HEK293T (cell line): ENCODE data around the gene ENTREP1.
A peak's percentile ranks its signal among the peaks of the same experiment; 100 is the strongest.

Source experiments
- CTCF ChIA-PET: fragments of 350-600 bp; formaldehyde crosslinking; extraction: SDS; loops from one replicate; lab custom pipeline; 2021; ENCODE audit warnings: antibody characterized with exemption, inconsistent platforms; lab: Yijun Ruan, JAX
- POLR2A ChIA-PET: fragments of 350-600 bp; formaldehyde crosslinking; extraction: SDS; loops from one replicate; lab custom pipeline; 2020; ENCODE audit warnings: antibody characterized with exemption, inconsistent platforms; lab: Yijun Ruan, JAX
- DNase-seq: peaks from one replicate; pipeline ENCODE4 v3.0.0; 2012; ENCODE audit warnings: mixed read lengths; ENCODE audit errors: extremely low spot score
- ARNT ChIP-seq: fragments of 450-650 bp; IDR thresholded peaks from 2 replicates; pipeline ENCODE4 v1.6.1; 2017; ENCODE audit warnings: mild to moderate bottlenecking
- BHLHE40 ChIP-seq: fragments of 450-650 bp; IDR thresholded peaks from 2 replicates; pipeline ENCODE4 v1.6.1; 2016; ENCODE audit warnings: mild to moderate bottlenecking, moderate library complexity, borderline replicate concordance
- CTBP1 ChIP-seq: fragments of 450-650 bp; IDR thresholded peaks from 2 replicates; pipeline ENCODE4 v1.6.1; 2016; ENCODE audit warnings: borderline replicate concordance
- ELF4 ChIP-seq: fragments of 450-650 bp; IDR thresholded peaks from 2 replicates; pipeline ENCODE4 v1.6.1; 2017; ENCODE audit warnings: antibody characterized with exemption
- FOXA1 ChIP-seq: fragments of 450-650 bp; IDR thresholded peaks from 2 replicates; pipeline ENCODE4 v1.6.1; 2016; ENCODE audit warnings: mild to moderate bottlenecking
- FOXK2 ChIP-seq: fragments of 450-650 bp; IDR thresholded peaks from 2 replicates; pipeline ENCODE4 v1.6.1; 2016; ENCODE audit warnings: mild to moderate bottlenecking
- FOXM1 ChIP-seq: fragments of 450-650 bp; IDR thresholded peaks from 2 replicates; pipeline ENCODE4 v1.6.1; 2017; ENCODE audit warnings: mild to moderate bottlenecking, borderline replicate concordance
- HDGF ChIP-seq: fragments of 450-650 bp; IDR thresholded peaks from 2 replicates; pipeline ENCODE4 v1.6.1; 2017; ENCODE audit warnings: antibody characterized with exemption, borderline replicate concordance
- L3MBTL2 ChIP-seq: fragments of 450-650 bp; conservative IDR thresholded peaks from 2 replicates; pipeline ENCODE4 v1.6.1; 2016; ENCODE audit warnings: mild to moderate bottlenecking
- LEF1 ChIP-seq: fragments of 450-650 bp; IDR thresholded peaks from 2 replicates; pipeline ENCODE4 v1.6.1; 2017; ENCODE audit warnings: mild to moderate bottlenecking, borderline replicate concordance
- NFRKB ChIP-seq: fragments of 450-650 bp; IDR thresholded peaks from 2 replicates; pipeline ENCODE4 v1.6.1; 2016; ENCODE audit warnings: mild to moderate bottlenecking, moderate library complexity
- SP1 ChIP-seq: fragments of 450-650 bp; IDR thresholded peaks from 2 replicates; pipeline ENCODE4 v1.6.1; 2017
- SUZ12 ChIP-seq: fragments of 450-650 bp; IDR thresholded peaks from 2 replicates; pipeline ENCODE4 v1.6.1; 2016; ENCODE audit warnings: mild to moderate bottlenecking
- TARDBP ChIP-seq: fragments of 450-650 bp; IDR thresholded peaks from 2 replicates; pipeline ENCODE4 v1.6.1; 2016
- ZNF384 ChIP-seq: fragments of 450-650 bp; IDR thresholded peaks from 2 replicates; pipeline ENCODE4 v1.6.1; 2016
- TF ChIP-seq, protein P1 (sequence below): fragments of 450-650 bp; IDR thresholded peaks from 2 replicates; pipeline ENCODE4 v1.6.1; 2016

Gene ENTREP1

GRCh38 chr9:69346596-69347390 lies 21.8 kb downstream of the ENTREP1 start:
- POLR2A ChIA-PET: no interaction called here
- no peak for DNase-seq
- TF ChIP-seq L3MBTL2 (no peak), FOXA1 (no peak), ARNT (no peak), TARDBP (no peak), SUZ12 (no peak), BHLHE40 (no peak), ELF4 (no peak), FOXK2 (no peak), FOXM1 (no peak), SP1 (no peak), HDGF (no peak), ZNF384 (no peak)
- TF ChIP-seq, protein P1, sequence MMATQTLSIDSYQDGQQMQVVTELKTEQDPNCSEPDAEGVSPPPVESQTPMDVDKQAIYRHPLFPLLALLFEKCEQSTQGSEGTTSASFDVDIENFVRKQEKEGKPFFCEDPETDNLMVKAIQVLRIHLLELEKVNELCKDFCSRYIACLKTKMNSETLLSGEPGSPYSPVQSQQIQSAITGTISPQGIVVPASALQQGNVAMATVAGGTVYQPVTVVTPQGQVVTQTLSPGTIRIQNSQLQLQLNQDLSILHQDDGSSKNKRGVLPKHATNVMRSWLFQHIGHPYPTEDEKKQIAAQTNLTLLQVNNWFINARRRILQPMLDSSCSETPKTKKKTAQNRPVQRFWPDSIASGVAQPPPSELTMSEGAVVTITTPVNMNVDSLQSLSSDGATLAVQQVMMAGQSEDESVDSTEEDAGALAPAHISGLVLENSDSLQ: no peak
- CTCF ChIA-PET: no interaction called here

- no peak for DNase-seq
- POLR2A ChIA-PET: no interaction called here
- TF ChIP-seq ELF4 (no peak), LEF1 (no peak), FOXA1 (no peak), SP1 (no peak), HDGF (no peak), ZNF384 (no peak), L3MBTL2 (no peak), SUZ12 (no peak), ARNT (no peak), NFRKB (no peak), TARDBP (no peak), FOXM1 (no peak)
- TF ChIP-seq, protein P1: no peak
- CTCF ChIA-PET: no interaction called here
These were observed 22.6 kb downstream of the ENTREP1 start for GRCh38 chr9:69347607-69348006.

DNA sequence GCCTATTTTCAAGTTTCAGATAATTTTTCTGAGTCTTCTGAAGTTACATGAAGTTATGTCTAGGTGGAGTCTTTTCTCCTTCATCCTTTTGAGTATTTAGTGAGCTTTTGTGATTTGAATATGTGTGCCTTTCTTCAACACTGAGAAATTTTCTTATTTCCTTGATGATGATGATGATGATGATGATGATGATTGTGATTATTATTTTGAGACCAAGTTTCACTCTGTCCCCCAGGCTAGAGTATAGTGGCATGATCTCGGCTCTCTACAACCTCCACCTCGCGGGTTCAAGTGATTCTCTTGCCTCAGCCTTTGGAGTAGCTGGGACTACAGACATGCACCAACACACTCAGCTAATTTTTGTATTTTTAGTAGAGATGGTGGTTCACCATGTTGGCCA lies 26.2 kb downstream of the ENTREP1 start:
- ChIA-PET CTCF (no interaction called here), POLR2A (no interaction called here)

DNA sequence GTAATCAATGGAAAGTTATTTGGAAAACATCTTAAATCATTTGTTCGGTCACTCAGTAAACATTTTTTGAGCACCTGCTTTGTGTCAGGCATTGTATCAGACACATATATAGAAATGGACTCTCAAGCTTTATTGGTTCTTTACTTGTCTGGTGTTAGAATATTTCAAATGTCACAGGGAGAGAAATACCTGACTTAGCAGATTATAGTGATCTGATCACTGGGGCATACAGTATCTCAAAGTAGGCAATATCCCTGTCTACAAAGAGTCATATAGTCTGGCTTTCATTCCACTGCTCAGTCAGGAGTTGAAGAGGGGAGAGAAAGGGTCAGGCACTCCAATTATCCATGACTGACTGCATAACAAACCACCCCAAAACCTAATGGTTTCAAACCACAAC lies 30.2 kb downstream of the ENTREP1 start:
- DNase-seq: no peak
- ChIA-PET CTCF (no interaction called here), POLR2A (no interaction called here)
- TF ChIP-seq FOXK2 (no peak), ZNF384 (no peak), ARNT (no peak), CTBP1 (no peak), TARDBP (no peak), ELF4 (no peak), FOXA1 (no peak), LEF1 (no peak), BHLHE40 (no peak), L3MBTL2 (no peak), NFRKB (no peak), SP1 (no peak), SUZ12 (no peak), FOXM1 (no peak), HDGF (no peak)
- TF ChIP-seq, protein P1: no peak

More for the DNA sequence above, 26.2 kb downstream of the ENTREP1 start:
- no peak for DNase-seq
- TF ChIP-seq ARNT (no peak), SP1 (no peak), L3MBTL2 (no peak), SUZ12 (no peak), ZNF384 (no peak), CTBP1 (no peak), FOXA1 (no peak), LEF1 (no peak), TARDBP (no peak), FOXK2 (no peak), HDGF (no peak)
- TF ChIP-seq, protein P1: no peak

- no peak for DNase-seq
- TF ChIP-seq, protein P1: 0 out of 2 replicates have a peak, but pooled peaks have one; percentile 37
- TF ChIP-seq LEF1 (no peak), TARDBP (no peak), HDGF (no peak), ELF4 (no peak), NFRKB (no peak), L3MBTL2 (no peak)
- ChIA-PET POLR2A (no interaction called here), CTCF (no interaction called here)
These were observed 32.2 kb downstream of the ENTREP1 start for GRCh38 chr9:69357030-69357775.
